GM10847 (cell line): ENCODE measurements around the gene CIROP.

ENCODE experiments used
- POLR2A ChIP-seq: IDR thresholded peaks from 2 replicates; pipeline ENCODE4 v1.6.1; 2011; ENCODE audit not compliant: insufficient read length; ENCODE audit errors: extremely low read depth

The CIROP gene

GRCh38 chr14:23104591-23105347 is at the start of gene CIROP:
TSS of gene CIROP (minus strand) at chr14:23104989. CDS start at chr14:23104920, 69 bp downstream.
- no peak for TF ChIP-seq POLR2A

DNA sequence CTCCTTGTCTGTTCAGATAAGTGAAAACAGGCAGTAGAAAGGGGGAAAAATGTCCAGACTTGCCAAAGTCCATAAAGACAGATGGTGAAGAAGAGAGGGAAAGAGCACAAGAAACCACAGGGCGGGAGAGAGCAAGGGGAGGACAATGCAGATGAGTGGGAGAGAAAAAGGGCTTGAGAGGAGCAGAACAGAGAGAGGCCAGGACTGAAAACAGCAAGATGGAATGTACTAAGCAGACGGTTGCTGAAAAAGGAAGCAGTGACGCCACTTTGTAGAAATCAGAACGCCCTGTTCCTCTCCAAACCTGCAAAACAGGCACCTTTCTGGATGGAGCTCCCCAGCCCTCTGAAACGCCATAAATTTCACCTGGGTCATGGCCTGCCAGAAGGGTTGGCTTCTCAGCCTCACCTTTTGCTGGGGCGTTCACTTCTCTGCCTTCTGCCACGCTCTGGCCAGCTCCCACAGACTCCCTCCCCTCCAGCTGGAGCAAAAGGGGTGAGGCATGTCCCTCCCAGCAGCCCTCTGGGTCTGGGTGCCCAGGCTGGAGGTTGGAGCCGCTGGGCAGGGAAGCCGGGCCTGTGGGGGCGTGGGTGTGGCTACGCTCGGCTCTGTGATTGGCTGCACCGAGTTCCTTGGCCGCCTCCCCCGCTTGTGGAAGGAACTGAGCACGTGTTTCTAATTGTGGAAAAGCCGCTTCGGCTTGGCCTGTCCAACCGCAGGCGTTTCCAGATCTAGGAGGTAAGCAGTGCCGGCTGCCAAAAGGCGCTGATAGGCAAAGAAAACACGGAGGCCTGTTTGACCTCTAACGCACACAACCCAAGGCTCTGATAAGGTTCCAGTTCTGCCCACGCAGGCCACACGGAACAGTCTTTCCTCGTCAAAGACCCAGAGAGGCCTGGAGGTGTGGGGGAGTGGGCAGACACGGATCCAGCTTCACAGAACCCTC is 49.3 kb upstream of the CIROP start:
- no peak for TF ChIP-seq POLR2A

DNA sequence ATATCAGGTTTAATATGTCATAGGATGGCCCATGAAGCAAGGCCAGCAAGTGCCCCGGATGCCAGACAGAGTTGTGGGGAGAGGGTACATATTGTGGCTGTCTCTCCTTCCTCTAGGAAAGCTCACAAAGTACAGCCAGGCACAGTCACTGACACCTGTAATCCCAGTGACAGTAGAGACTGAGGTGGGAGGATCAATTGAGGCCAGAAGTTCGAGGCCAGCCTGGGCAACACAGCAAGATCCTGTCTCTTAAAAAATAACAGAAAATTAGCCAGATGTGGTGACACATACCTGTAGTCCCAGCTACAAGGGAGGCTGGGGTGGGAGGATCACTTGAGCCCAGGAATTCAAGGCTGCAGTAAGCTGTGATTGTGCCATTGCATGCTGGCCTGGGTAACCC is 46.6 kb upstream of the CIROP start:
- no peak for TF ChIP-seq POLR2A

DNA sequence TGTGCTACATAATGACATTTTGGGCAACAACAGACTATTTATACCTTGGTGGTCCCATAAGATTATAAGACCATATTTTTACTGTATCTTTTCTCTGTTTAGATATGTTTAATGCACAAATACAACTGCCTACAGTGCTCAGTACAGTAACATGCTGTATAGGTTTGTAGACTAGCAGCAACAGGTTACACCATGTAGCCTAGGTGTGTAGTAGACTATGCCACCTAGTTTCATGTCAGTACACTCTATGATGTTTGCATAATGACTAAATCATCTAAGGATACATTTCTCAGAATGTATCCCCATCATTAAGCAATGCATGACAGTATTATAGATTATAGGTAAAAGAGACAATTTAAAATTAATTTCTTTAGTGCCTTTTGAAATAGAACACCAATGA is 45.0 kb upstream of the CIROP start:
- TF ChIP-seq POLR2A, result no peak

GRCh38 chr14:23148591-23149249 is 43.9 kb upstream of the CIROP start:
- no peak for TF ChIP-seq POLR2A

GRCh38 chr14:23147676-23148075 is 42.9 kb upstream of the CIROP start:
- TF ChIP-seq POLR2A, result no peak

DNA sequence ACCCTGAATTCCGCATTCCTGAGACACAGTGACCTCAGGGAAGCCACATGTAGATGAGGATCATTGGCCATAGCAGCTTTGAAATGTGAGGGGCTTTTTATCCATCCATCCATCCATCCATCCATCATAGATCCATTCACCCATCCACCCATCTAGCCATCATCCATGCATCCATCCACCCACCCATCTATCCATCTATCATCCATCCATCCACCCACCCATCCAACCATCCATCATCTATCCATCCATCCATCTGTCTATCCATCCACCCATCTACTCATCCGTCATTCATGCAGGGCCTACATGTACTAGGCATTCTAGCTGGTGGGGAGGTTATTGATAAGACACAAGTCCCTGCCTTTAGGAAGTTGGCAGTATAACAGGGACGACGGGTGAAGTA is 42.2 kb upstream of the CIROP start:
- TF ChIP-seq POLR2A, result no peak

DNA sequence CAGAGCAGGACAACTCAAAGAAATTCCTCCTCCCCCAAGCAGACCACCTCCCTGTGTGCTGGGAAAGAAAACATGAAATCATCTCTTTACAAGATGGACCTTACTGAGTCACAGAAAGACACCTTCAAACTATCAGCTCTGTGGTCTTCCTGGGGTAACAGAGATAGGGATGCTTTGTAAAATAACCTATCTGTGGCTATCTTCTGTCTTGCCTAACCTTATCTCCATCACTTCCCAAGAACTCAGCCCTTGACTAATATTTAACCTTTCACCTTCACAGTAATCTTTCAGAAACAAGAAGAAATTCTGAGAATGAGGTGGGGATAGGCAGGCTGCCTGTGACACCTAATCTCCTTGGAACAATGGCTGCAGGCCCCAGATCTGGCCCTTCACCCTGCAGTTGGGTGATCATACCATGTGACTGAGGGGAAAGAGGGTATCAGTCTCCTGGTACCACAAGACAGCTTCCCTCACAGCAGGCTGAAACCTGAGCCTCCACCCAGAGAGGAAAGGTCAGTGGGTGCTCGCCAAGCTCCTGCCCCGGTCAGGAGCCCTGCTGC is 41.6 kb upstream of the CIROP start:
- TF ChIP-seq POLR2A, result no peak

GRCh38 chr14:23145794-23146350 is 41.1 kb upstream of the CIROP start:
- TF ChIP-seq POLR2A, result no peak

- no peak for TF ChIP-seq POLR2A
These were observed 39.1 kb upstream of the CIROP start for GRCh38 chr14:23143911-23144310.

DNA sequence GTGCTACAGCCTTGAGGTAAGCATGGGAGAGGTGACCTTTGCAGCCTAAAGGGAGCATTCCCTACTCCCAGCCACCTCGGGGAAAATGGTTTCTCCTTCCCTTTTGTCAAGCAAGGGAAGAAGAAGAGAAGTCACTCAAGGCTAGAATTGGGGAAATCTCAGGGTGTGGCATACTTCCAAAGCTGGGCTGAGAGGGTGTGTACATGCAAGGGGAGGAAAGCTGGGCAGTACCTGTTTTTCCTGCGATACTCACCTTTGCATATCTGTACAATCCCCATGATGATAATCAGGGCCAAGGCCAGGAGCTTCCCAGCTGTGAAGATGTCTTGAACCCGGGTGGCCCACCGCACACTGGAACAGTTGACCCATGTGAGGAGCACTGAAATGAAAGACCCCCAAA is 38.0 kb upstream of the CIROP start:
- no peak for TF ChIP-seq POLR2A

DNA sequence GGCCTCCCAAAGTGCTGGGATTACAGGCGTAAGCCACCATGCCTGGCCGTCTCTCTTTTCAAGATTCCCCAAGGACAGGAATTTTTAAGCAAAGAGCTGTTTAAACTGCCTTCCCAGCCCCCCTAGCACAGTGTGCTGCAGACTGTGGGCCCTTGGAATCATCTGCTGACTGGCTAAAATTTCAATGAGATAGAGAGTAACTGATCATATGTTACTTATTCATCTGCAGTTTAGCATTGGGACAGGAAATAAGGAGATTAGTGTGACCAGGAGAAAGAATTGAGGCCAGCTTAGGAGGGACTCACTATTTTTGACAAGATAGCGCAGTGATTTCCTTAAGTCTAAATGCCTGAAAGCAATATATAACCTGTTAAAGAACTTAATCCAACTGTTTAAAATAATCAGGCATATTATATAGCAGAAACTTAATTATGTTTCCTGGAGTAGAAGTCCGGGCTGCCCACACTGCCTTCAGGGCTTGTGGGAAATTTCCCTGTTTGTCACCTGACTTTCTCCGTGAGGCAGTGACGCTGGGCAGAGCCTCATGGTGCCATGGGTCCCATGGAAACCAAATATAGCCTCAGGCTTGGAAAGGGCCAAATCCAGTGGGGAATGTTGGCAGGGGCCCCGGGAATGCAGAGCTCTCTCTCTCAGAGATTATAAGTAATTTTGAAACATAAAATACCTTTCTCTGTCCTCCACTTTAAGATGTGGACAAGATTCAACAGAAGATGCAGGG is 37.1 kb upstream of the CIROP start:
- TF ChIP-seq POLR2A, result no peak

DNA sequence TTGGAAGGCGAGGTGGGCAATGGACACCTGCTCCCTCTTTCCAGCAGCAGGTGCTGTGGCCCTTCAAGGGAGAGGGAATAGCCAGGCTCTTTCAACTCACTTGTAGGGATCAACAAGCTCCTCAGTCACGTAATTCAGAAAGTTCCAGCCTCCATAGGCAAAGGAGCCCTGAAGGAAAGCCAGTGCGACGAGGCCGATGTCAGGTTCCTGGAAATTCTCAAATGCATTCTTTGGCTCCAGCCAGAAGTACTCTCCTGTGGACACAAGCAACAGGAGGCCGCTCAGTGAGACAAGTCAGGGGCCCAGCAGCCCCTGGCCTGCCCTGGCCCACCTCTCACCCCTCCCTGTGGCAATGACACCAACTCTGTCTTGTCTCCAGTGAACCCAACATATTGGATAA is 35.6 kb upstream of the CIROP start:
- no peak for TF ChIP-seq POLR2A

GRCh38 chr14:23139874-23140273 is 35.1 kb upstream of the CIROP start:
- TF ChIP-seq POLR2A, result no peak
